ENCODE measurements around the gene PODXL.
"Not testable (repeated sequence)": the region's sequence is repeated elsewhere in the genome, so short reads cannot be mapped to it uniquely, and the experiment has no call there.

DNA sequence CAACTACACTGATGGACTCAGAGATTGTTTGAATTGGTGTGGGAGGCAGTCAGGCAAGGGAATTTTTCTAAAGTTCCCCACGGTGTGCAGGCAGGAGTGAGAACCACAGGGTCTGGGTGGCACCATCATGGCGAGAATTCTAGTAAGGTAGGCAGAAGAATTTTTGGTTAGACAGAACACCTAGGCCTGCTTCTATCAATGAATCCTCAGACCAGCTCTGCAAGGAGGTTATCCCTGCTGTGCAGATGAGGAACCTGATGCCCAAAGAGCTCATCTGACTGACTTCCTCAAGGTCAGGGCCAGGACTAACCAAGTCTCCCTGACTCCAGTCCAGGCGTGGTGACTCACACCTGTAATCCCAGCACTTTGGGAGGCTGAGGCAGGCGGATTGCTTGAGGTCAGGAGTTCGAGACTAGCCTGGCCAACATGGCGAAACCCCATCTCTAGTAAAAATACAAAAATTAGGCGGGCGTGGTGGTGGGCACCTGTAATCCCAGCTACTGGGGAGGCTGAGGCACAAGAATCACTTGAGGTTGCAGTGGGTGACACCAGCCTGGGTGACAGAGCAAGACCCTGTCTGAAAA is 51.3 kb downstream of the PODXL start:
- not testable (repeated sequence) for TF ChIP-seq CTCF, EP300, POLR2AphosphoS5, POLR2A (IDR thresholded peaks at IDR 0.05)
